ENCODE measurements around the gene PLAGL2.
"Not testable (repeated sequence)": the region's sequence is repeated elsewhere in the genome, so short reads cannot be mapped to it uniquely, and the experiment has no call there.

Gene PLAGL2

DNA sequence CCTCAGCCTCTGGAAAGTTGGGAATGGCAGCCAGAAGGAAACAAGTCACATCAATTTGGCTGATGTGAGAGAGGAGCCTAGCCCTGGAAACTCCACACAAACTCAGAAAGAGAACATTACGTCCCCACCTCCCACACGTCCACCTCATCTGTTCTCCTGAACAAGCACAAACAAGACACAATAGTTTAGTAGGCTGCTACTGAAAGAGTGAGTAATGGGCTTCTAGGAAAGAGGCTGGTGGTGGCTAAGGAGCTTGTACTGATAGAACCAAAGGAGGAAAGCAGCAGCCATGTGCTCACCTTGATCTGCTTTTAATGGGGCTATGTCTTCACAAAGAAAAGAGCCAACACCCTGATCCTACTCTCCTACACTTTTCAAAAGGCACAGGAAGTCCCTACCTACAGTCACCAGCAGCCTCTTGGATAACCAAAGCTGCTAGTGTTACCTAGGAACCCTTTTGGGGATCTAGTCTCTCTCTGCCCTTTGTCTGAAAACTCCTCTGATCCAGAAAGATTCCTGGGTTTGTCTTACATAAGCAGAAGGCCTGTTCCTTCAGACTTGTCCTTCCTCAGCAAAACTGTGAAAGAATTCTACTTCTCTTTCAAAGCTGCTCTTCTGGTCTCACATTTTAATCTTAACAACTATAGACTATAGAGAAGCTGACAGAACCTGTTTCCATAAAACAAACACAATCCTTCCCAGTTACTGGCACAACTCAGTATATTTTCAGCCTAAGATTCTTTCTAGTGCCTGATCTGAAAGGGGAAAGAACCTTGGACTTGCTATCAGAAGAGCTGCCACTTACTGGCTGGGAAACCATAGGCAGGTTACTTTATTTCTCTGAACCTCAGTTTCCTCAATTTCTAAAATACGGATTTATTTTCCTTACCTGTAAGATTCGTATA lies 3.1 kb downstream of the PLAGL2 start:
- in situ Hi-C loops (cut with MboI; ENCODE audit: low sequenced_read_pairs) = no loop called here

DNA sequence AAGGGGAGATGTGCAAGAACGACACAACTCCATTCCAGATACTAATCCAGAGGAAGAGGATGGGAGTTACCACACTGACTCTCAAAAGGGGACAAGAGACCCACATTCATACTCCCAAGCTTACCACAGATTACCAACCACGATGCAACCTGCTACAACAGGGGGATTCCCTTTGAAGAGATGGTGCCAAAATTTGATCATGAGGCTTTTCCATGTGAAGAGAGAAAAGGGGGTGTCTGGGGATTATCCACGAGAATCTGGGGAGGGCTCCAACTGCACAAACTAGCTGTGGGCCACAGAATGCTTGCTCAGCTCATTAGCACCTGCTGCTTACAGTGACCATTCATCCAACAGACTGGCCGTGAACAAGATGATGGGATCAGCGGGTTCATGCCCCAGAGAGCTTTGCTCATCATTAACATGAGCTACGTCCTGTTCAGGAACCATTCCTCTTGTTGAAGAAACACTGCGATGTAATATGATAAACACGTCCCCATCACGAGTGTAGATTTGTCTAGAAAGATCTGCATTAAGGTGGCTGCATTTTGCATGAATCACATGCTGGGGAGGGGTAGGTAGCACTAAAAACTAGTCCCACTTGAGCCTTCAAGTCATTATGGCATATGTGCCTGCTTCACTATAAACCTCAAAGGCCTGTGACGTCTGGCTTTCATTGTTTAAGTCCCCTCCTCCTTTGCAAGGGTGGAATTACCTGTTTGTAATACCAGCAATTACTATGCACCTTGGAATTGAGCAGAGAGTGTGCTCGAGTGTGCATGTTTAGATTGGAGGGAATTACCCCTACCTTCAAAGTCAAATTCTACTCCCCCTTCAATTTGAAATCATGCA lies 4.0 kb downstream of the PLAGL2 start:
- in situ Hi-C loops (cut with MboI; ENCODE audit: low sequenced_read_pairs) = no loop called here

DNA sequence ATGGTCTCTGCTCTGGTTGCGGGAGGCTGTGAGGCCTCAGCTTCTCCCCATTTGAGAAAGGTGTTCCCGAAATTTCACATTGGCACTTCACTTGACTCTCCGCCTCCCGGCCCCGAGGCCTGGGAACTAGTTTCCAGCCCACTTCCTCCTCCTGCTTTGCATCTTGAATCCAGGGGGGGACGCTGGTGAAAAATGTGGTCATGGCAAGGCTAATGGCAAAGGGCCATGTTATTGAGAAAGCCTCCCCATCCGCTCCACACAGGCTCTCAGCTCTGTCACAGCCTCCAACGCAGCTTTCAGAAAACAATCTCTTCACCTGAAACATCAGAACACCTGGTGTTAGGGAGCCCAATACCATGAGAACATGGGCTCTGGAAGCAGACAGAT lies 5.6 kb downstream of the PLAGL2 start:
- in situ Hi-C loops (cut with MboI; ENCODE audit: low sequenced_read_pairs) = no loop called here

DNA sequence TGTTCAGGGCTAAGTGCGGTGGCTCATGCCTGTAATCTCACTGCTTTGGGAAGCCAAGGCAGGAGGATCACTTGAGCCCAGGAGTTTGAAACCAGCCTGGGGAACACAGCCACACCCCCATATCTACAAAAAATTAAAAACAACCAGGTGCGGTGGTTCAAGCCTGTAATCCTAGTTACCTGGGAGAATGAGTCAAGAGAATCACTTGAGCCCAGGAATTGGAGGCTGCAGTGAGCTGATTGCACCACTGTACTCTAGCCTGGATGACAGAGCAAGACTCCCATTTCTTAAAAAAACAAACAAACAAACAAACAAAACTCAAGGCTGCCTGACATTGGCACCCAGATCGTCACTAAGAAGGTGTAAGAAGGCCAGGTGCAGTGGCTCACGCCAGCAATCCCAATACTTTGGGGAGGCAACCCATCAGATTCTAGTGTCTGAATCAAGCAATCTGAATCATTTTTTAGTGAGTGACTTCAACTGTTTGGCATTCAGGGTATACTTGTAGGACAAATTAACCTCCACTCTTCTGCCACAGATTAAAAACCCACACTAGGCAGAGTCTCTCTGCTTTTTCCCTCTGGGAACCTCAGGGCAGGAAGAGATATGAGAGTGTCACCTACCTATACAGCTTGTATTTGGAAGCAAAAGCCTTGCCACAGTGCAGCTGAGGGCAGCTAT lies 6.1 kb downstream of the PLAGL2 start:
- in situ Hi-C loops (cut with MboI; ENCODE audit: low sequenced_read_pairs) = no loop called here

DNA sequence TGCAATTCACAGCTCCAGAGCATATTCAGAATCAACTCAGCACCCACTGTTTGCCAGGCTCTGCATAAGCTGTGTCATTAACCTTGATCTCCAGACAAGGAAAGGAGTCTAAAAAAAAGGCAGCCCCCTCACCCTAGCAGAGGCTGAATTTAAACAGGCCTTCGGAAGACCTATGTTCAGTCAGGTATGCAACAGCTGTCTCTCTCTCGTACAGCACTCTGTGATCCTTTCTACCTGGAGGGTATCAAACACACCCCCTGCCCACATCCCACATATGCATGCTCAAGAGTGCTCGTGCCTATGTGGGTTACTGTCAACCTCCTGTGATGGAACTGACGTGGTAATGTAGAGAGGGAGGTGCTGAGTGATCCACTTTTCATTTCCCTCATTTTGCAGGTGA lies 8.5 kb downstream of the PLAGL2 start:
- in situ Hi-C loops (cut with MboI; ENCODE audit: low sequenced_read_pairs) = no loop called here

DNA sequence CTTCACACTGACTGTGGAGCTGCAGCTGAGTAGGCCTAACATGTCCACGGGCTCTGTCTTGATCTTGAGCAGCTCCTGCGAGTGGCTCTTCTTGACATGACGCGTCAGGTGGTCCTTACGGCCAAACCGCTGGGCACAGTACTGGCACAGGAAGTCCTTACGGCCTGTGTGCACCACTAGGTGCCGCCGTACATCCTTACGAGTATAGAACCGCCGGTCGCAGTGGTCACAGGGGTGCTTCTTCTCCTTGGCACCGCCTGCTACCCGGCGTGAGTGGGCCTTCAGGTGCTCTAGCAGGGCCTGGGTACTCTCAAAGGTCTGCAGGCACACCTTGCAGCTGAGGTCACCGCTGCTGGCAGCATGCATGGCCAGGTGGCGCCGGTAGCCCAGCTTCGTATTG lies 10.4 kb downstream of the PLAGL2 start:
- in situ Hi-C loops (cut with MboI; ENCODE audit: low sequenced_read_pairs) = not testable (repeated sequence)

DNA sequence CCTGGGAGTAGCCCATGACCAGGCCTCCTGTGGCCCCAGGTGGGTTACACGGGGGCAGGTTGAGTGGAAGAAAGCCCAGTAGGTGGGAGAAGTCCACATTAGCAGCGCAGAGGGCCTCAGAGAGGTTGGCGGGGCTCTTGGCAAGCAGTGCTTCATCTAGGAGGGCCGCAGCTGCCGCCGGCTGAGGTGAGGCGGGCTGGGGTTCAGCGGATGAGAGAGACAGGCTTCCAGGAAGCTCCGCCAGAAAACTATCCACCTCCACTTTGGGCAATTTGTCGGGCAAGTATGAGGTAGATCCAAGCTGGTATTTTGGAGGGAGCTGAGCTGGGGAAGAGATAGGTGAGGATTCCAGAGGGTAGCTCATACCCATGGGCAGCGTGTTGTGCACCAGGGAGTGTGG lies 10.9 kb downstream of the PLAGL2 start:
- in situ Hi-C loops (cut with MboI; ENCODE audit: low sequenced_read_pairs) = not testable (repeated sequence)

DNA sequence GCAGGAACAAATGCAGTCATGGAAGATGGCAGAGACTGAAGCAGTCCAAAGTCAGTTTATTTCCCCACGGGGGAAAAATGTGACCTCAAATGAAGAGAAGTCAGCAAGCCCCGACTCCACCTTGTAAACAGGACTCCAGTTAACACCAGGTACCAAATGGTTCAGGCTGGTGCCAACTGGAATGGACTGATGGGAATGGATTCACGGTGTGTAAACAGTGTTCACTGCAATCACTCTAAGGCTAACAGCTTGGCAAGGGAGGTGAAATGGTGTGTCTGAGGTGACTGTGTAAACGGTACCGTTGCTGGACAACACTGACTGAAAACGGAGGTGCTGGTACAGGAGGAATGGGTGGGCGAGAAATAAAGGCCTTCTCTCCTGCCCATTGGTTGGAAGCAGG lies 12.0 kb downstream of the PLAGL2 start:
- in situ Hi-C loops (cut with MboI; ENCODE audit: low sequenced_read_pairs) = no loop called here

DNA sequence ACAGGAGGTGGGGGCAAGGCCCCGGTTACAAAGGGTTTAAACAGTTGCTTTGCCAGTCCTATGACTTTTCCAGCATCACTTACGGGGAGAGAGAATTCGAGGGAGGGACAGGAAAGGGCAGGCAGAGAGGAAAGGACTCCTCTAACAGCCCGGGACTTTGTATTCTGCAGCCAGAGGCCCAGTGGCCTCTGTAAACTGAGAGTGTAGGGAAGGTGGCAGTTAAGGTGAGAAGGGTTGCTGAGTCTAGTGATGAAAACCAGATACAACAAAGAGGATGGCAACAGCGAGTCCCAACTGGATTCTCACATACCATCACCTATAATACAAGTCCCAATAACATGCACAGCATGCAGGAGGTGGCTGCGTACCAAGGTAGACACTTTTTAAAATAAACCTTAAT lies 13.5 kb downstream of the PLAGL2 start:
- in situ Hi-C loops (cut with MboI; ENCODE audit: low sequenced_read_pairs) = no loop called here

DNA sequence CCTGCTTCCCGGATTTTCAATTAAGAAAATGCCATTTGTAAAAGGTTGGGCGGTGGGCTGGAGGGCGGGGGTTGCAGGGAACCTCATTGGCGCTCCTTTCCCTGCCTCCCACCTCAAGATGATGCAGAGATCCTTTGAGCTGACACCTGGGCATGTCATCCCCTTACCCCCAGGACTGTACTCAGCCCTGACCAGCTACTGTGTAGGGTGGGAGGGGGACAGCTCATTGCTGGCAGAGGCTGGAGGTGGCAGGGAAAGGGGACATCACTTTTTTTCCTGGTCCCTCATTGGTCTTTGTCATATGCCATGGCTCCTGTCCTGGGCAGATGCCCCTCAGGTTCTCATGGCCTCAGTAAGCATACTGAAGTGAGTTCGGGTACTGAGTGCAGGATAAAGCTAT lies 14.2 kb downstream of the PLAGL2 start:
- in situ Hi-C loops (cut with MboI; ENCODE audit: low sequenced_read_pairs) = not testable (repeated sequence)

DNA sequence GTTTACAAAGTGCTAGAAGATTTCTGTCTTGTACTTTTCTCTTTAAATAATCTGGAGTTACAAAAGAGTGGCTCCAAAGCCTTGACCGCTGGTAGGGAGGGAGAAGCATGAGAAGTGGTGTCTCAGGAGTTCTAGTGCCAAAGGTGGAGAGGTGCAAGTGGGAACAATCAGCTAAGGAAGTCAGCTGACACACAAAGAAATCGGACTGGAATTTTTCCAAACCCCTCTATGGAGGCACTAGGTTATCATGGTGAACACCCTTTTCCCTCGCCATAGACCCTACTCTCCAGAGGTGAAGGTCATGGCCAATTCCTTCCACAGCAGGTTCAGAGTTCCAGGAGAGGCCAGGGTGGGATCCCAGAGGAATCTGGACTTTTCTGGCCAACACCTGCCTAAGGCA lies 14.8 kb downstream of the PLAGL2 start:
- in situ Hi-C loops (cut with MboI; ENCODE audit: low sequenced_read_pairs) = no loop called here

DNA sequence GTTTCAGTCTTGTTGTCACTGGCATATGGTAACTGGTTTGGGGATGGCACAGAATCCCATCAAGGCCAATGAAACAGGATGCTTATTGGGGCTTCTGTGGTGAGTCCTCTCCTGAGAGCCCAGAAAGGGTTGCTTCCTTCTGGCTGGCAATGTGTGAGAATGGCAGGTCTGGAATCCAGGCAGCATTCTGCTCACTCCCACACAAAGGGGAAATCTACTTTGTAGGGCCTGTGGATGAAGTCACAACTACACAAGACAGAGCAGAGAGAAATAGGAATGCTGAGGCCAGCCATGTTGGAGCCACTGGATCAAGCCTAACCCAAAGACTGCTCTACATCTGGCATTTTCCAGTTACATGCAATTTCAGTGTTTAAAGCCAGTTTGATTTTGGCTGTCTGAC lies 15.7 kb downstream of the PLAGL2 start:
- in situ Hi-C loops (cut with MboI; ENCODE audit: low sequenced_read_pairs) = no loop called here

DNA sequence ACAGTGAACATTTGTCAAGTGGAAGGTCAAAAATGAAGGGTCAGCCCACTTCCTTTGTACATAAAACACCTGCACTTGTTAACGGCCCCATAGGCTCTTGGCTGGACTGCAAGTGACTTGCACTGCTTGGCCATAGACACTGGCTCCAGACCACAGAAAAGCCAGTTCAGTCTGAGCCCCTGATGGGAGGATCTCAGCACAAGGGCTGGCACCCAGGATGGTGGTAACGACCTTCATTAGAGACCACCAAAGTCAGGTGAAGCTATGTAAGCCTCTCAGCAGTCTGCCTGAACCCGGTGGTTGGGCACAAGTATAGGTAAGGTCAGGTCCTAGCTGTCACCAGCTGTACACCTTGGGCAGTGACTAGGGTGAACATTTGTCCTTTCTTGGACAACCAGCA lies 16.1 kb downstream of the PLAGL2 start:
- in situ Hi-C loops (cut with MboI; ENCODE audit: low sequenced_read_pairs) = no loop called here

DNA sequence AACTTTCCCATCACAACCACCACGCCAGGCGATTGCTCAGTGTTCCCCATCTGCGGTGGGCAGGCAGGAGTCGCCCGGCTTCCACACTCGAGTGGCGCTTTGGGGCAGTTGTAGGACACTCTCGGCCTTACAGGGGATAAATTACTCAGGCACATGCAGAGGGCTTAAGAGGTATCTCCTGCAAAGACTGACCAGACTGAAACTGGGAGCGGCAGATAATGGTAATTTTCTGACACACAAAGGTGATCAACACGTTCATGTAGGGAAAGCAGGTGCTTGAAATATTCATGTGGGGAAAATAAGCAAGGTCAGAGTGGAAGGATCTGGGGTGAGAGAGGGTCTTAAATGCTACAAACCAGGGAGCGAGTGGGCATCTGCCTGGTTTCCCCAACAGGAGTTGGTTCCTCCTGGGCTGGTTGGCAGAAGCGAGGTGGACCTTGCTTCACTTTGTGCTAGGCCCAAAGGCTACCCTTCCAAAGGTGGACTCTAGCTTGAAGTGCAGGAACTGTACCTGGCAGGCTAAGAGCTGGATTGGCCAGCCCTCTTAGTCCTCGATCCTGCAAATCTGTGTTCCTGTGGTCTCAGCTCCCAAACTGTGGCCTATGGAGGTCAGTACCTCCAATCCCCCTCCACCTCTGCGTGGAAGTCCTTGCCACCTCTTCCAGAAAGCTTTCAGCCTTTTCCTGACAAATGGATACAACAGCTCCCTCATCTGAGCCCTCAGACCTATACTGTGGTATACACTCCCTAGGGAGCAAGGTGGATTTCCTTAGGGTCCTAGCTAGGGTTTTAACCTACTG lies 16.7 kb downstream of the PLAGL2 start:
- in situ Hi-C loops (cut with MboI; ENCODE audit: low sequenced_read_pairs) = no loop called here

DNA sequence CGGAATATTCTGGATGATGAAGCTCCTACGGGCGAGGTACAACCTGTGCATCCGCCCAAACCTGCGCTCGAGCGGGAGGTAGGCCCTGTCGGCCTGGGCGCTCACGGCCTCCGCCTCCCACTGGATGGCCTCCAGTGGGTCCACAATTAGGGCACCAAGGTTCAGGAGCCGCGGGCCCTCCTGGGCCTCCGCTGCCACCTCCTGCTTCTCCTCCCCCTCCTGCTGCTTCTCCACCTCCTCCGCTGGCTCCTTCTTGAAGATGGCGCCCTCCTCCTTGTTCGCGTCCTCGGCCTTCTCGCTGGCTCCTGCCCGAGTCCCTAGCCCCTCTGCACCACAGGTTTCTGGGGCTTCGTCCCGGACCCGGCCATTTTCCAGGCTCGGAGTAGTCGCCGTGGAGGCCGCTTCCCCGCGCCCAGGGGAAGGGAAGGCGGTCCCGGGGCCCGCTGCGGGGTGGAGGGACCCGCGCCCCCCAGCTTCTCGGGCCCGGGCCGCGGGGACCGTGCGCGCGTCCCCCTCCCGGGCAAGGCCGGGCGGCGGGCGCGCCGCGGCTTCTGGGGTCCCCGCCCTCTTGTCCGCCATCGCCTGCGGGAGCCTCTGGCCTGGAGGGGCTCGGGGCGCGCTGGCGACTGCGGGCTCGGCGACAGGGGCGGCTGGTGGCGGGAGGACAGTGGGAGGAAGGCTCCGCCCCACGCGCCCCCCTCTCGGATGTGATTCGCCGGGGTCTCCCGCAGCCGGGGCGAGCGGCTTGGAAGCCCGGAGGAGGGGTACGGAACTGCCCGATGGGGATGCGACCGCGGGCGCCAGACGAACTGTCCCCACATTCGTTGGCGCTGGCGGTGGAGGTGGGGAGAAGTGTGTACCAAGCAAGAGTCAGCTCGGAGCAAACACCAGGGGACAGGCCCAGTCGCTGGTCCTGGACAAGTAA lies 17.6 kb downstream of the PLAGL2 start:
- in situ Hi-C loops (cut with MboI; ENCODE audit: low sequenced_read_pairs) = no loop called here

DNA sequence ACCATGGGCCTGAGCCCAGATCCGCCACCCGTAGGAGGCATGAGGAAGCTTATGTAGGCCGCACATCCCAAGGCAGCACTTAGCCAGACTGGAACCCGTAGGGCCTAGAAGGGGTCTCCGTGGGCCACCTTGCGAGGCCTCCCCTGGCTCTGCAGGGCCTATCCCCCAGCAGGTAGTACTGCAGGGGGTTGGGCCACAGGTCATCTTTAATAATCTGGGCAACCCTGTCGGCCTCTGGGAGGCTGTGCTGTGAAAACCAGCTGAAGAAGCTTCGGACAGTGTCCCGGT lies 18.5 kb downstream of the PLAGL2 start:
- in situ Hi-C loops (cut with MboI; ENCODE audit: low sequenced_read_pairs) = no loop called here

DNA sequence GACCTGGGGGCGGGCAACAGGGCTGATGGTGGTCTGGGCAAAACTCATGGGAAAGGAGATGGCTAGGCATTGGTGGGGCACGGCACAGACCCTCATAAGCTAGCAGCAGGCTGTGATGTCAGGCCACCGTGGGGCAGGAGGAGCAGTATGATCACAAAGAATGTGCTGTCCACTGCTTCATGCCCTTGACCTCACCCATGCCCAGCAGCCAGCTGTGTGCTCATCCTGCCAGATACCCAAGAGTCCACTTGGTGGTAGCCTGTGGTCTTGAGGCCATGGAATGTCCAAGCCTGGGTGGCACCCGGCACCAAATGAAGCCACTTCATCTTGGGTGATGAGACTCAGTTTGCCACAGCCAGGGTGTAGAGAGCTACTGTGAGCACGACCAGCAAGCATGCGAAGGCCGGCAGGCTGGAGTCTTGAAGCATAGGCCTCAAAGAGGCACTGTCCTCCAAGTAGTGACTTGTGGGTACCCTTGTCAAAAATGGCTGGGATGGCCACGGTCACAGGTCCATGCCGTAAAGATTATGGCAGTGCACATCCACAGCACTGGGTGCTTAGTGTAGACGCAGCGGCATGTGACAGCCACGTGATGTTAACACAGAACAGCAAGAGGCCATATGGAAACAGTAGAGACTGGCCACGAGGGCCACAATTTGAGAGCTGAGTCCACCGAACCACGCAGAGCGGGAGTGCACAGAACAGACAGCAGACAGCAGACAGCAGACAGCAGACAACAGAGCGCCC lies 19.0 kb downstream of the PLAGL2 start:
- in situ Hi-C loops (cut with MboI; ENCODE audit: low sequenced_read_pairs) = no loop called here

DNA sequence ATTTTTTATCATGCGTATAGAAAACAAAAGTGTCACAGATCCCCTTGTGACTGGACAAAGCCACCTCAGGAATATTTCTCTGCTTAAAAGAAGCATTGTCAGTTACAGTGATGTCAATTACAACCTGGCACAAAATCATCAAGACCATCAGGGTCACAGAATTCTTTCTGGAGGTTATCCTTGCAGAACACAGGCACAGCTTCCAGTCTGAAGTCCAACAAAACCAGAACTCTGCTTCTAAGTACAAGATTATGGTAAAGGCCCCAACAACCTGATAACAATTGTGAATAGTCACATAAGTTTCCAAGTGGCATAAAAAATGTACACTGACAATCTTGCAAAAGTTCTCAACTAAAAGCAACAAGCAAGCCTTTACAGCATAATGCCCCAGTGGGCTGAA lies 21.0 kb downstream of the PLAGL2 start:
- in situ Hi-C loops (cut with MboI; ENCODE audit: low sequenced_read_pairs) = no loop called here

DNA sequence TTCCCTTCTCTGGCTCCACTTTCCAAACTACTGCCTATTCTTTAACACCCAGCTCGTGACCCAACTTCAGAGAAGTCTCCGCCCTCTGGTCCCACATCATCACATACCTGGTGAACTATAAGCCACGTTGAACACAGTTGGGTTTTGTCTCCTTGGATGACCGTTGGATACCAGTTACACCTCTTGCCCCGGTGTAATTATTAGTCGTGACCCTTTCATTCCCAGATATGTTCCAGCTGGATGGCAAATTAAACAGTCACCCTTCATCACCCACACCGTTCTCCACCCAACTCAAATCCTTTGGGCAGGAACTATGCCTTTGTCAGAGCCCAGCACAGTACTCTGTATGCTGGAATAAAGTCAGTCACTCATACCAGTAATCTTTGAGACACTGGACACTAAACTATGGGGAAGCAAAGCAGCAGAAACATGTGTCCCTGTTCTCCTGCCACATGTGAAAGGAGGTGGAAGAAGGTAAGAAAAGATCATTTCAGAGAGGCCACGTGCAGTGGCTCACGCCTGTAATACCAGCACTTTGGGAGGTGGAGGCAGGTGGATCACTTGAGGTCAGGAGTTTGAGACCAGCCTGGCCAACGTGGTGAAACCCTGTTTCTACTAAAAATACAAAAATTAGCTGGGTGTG lies 22.5 kb downstream of the PLAGL2 start:
- in situ Hi-C loops (cut with MboI; ENCODE audit: low sequenced_read_pairs) = no loop called here
